A204.1 (cell line): Measurements from ENCODE around the gene SNAPC4.
"Not testable (repeated sequence)": the region's sequence is repeated elsewhere in the genome, so short reads cannot be mapped to it uniquely, and the experiment has no call there.

Experiments used
- FAIRE-seq: peaks from 2 replicates; lab custom pipeline; 2012; peaks lifted over from hg19 to GRCh38; lab: Jason Lieb, UNC

The SNAPC4 gene

GRCh38 chr9:136433849-136434579 is 34.0 kb upstream of the SNAPC4 start:
- no peak for FAIRE-seq

- no peak for FAIRE-seq
Measured at GRCh38 chr9:136433043-136433715, 33.2 kb upstream of the SNAPC4 start.

- no peak for FAIRE-seq
Measured at GRCh38 chr9:136432591-136432990, 32.6 kb upstream of the SNAPC4 start.

GRCh38 chr9:136431782-136432350 is 31.9 kb upstream of the SNAPC4 start:
- FAIRE-seq = no peak

- no peak for FAIRE-seq
Measured at GRCh38 chr9:136430588-136431234, 30.7 kb upstream of the SNAPC4 start.

- no peak for FAIRE-seq
Measured at GRCh38 chr9:136429683-136430491, 29.9 kb upstream of the SNAPC4 start.

GRCh38 chr9:136429075-136429628 is 29.2 kb upstream of the SNAPC4 start:
- no peak for FAIRE-seq

- no peak for FAIRE-seq
Measured at GRCh38 chr9:136426787-136427186, 26.8 kb upstream of the SNAPC4 start.

- not testable (repeated sequence) for FAIRE-seq
Measured at GRCh38 chr9:136425367-136425766, 25.4 kb upstream of the SNAPC4 start.

- FAIRE-seq = no peak
Measured at GRCh38 chr9:136424750-136425362, 24.9 kb upstream of the SNAPC4 start.

GRCh38 chr9:136423432-136424146 is 23.6 kb upstream of the SNAPC4 start:
- no peak for FAIRE-seq

GRCh38 chr9:136422876-136423275 is 22.9 kb upstream of the SNAPC4 start:
- no peak for FAIRE-seq

GRCh38 chr9:136421791-136422190 is 21.8 kb upstream of the SNAPC4 start:
- no peak for FAIRE-seq

- no peak for FAIRE-seq
Measured at GRCh38 chr9:136419092-136419420, 19.1 kb upstream of the SNAPC4 start.

GRCh38 chr9:136418182-136419091 is 18.5 kb upstream of the SNAPC4 start:
- no peak for FAIRE-seq

GRCh38 chr9:136416914-136417313 is 16.9 kb upstream of the SNAPC4 start:
- no peak for FAIRE-seq

- FAIRE-seq = no peak
Measured at GRCh38 chr9:136416427-136416826, 16.5 kb upstream of the SNAPC4 start.

- no peak for FAIRE-seq
Measured at GRCh38 chr9:136412962-136413361, 13.0 kb upstream of the SNAPC4 start.

- no peak for FAIRE-seq
Measured at GRCh38 chr9:136411378-136411777, 11.4 kb upstream of the SNAPC4 start.
